ENCODE measurements around the gene MED12L.

DNA sequence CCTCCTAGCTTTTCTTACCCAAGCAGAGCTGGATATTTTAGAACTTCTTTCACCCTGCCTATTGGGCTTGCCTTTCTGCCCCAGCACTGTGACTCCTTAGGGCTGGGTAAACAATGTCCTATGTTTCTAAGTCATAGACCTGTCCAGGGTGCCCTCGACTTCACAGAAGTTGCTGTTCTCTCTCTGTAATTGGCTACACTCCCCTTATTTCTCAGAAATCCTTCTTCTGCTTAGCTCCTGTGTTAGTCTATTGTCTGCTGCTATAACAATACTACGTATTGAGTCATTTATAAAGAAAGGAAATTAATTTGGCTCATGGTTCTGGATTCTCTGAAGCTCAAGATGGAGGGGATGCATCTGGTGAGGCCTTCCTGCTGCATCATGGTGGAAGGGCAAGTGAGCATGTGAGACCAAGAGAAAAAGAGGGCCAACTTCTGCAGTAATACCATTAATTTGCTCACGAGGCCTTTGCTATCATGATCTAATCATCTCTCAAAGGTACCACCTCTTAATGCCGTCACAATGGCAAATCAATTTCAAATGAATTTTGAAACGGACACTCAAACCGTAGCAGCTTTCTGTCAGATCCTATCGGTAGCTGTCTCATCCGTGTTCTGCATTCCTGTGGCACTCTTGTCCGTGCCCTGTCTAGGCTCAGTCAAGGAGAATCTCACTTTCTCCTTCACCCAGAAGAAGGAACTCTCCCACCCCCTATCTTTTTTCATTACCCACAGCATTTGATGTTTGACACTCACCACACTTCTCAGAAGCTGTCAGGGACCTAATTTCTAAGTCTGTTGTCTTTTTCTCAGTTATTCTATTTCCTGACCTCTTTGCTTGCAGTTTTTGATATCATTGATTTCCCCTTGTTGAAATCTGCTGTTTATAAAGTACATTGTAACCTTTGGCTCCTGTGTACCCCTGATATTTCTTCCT lies 139.8 kb downstream of the MED12L start:
- TF ChIP-seq EP300 (IDR thresholded peaks at IDR 0.05) (no peak), POLR2A (IDR thresholded peaks at IDR 0.05; ENCODE audit: low read depth) (no peak)
- TF ChIP-seq, protein P1, sequence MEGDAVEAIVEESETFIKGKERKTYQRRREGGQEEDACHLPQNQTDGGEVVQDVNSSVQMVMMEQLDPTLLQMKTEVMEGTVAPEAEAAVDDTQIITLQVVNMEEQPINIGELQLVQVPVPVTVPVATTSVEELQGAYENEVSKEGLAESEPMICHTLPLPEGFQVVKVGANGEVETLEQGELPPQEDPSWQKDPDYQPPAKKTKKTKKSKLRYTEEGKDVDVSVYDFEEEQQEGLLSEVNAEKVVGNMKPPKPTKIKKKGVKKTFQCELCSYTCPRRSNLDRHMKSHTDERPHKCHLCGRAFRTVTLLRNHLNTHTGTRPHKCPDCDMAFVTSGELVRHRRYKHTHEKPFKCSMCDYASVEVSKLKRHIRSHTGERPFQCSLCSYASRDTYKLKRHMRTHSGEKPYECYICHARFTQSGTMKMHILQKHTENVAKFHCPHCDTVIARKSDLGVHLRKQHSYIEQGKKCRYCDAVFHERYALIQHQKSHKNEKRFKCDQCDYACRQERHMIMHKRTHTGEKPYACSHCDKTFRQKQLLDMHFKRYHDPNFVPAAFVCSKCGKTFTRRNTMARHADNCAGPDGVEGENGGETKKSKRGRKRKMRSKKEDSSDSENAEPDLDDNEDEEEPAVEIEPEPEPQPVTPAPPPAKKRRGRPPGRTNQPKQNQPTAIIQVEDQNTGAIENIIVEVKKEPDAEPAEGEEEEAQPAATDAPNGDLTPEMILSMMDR (IDR thresholded peaks at IDR 0.05): no peak
